T-cell (primary cell): Measurements from ENCODE around the gene DNAJC5. TPM values are rescaled to one million over a fixed set of nuclear protein-coding genes. Genes with fewer than 3 reads are reported as not detected.
"Not testable (repeated sequence)": the region's sequence is repeated elsewhere in the genome, so short reads cannot be mapped to it uniquely, and the experiment has no call there.

ENCODE experiments used
- ATAC-seq, 4 experiments: fragments of 200-7000 bp in 3 of 4; fragments of 150-1000 bp in 1 of 4; cut with Tn5 transposase; replicated peaks in 1 of 4; 1 replicate in 3 of 4; 2 replicates in 1 of 4; pipeline ENCODE4 v1.10.0; 2021; ENCODE audit warnings: moderate library complexity in 3 of 4, mild to moderate bottlenecking in 2 of 4, moderate number of reproducible peaks in 1 of 4
- CTCF ChIA-PET, 2 donors: fragments of 300-600 bp; sonication (Branson Sonifier 250); formaldehyde crosslinking; loops; one replicate each; lab custom pipeline; 2022; ENCODE audit warnings: antibody characterized with exemption in 2 of 2; lab: Charles Lee
- POLR2A ChIA-PET, 2 donors: fragments of 300-600 bp; sonication (Branson Sonifier 250); formaldehyde crosslinking; loops; one replicate each; lab custom pipeline; 2022; ENCODE audit warnings: antibody characterized with exemption in 2 of 2; lab: Charles Lee
- DNase-seq, 35 experiments: peaks; one replicate each; pipeline versions ENCODE4 v3.0.0 to v3.0.0-alpha.2; 2013 to 2023
- H3K27ac ChIP-seq: one replicate; pipeline ENCODE4 v1.5.1; 2013; ENCODE audit warnings: low read length
- H3K27me3 ChIP-seq, 2 experiments: replicated peaks in 1 of 2; 1 replicate in 1 of 2; 2 replicates in 1 of 2; pipeline versions ENCODE4 v1.6.1 to v1.7.0; 2013; ENCODE audit warnings: low read length in 1 of 2, mixed read lengths in 1 of 2; ENCODE audit not compliant: control insufficient read depth in 2 of 2, insufficient read depth in 2 of 2; ENCODE audit errors: extremely low read depth in 1 of 2
- H3K36me3 ChIP-seq, 2 donors: 1 replicate in 1 of 2; 2 replicates in 1 of 2; pipeline versions ENCODE4 v1.6.1 to v1.7.0; 2013; ENCODE audit warnings: low read length in 1 of 2; ENCODE audit not compliant: control insufficient read depth in 2 of 2, insufficient read depth in 1 of 2; ENCODE audit errors: extremely low read depth in 1 of 2
- H3K4me1 ChIP-seq, 2 experiments: 1 replicate in 1 of 2; 2 replicates in 1 of 2; pipeline versions ENCODE4 v1.6.1 to v1.7.0; 2013; ENCODE audit warnings: low read length in 2 of 2, mixed read lengths in 1 of 2; ENCODE audit not compliant: insufficient read depth in 2 of 2, control insufficient read depth in 1 of 2; ENCODE audit errors: extremely low read depth in 1 of 2
- H3K4me3 ChIP-seq, 2 donors: 1 replicate in 1 of 2; 2 replicates in 1 of 2; pipeline versions ENCODE4 v1.5.1 to v1.7.0; 2013; ENCODE audit warnings: mild to moderate bottlenecking in 2 of 2, low read length in 1 of 2, moderate library complexity in 1 of 2; ENCODE audit not compliant: control insufficient read depth in 1 of 2; ENCODE audit errors: extremely low read depth in 1 of 2
- H3K9me3 ChIP-seq: 2 replicates; pipeline ENCODE4 v1.7.0; 2013
- H3K27ac Mint-ChIP-seq, 2 donors: one replicate each; pipeline ENCODE4 v1.8.0; 2020 to 2021; ENCODE audit warnings: mild to moderate bottlenecking in 2 of 2, mixed read lengths in 2 of 2
- H3K27me3 Mint-ChIP-seq, 2 donors: one replicate each; pipeline ENCODE4 v1.8.0; 2021 to 2022; ENCODE audit warnings: mixed read lengths in 2 of 2
- H3K36me3 Mint-ChIP-seq: one replicate; pipeline ENCODE4 v1.8.0; 2021; ENCODE audit warnings: mixed read lengths
- H3K4me1 Mint-ChIP-seq, 3 donors: one replicate each; pipeline ENCODE4 v1.8.0; 2020 to 2022; ENCODE audit warnings: mixed read lengths in 3 of 3, mild to moderate bottlenecking in 1 of 3
- H3K4me3 Mint-ChIP-seq, 3 donors: one replicate each; pipeline ENCODE4 v1.8.0; 2020 to 2022; ENCODE audit warnings: mild to moderate bottlenecking in 3 of 3, mixed read lengths in 3 of 3, moderate library complexity in 3 of 3
- H3K9me3 Mint-ChIP-seq, 3 donors: one replicate each; pipeline ENCODE4 v1.8.0; 2020 to 2022; ENCODE audit warnings: mixed read lengths in 3 of 3
- WGBS: methylation state at CpG from one replicate; pipeline ENCODE4 v1.1.5; 2013; ENCODE audit warnings: missing lambda C conversion rate; ENCODE audit not compliant: insufficient coverage; 5-methylcytosine and 5-hydroxymethylcytosine counted together
- total RNA-seq, 35 experiments: library from RNA in 6 of 35; stranded (reverse) in 6 of 35; fragments of 120-200 nt in 1 of 35; gene quantifications; one replicate each; pipeline versions ENCODE4 v1.2.1 to v1.2.4 and lab custom pipeline; 2013 to 2026

Gene DNAJC5
- total RNA-seq, 5 donors from 2014 or later (not counting 1 experiment from before 2014, with no cell fraction given), result 35.4 to 63.7 (median 54.9) TPM

GRCh38 chr20:63864978-63865640 lies 29.8 kb upstream of the DNAJC5 start, which contains the start of gene TPD52L2:
TPD52L2 (plus strand) TSS chr20:63865270; CDS start chr20:63865366, 96 bp downstream.
- WGBS, result 0% methylated on average over 67 of the region's 68 CpGs
- no peaks in the 10 kb centered on the region for H3K9me3 Mint-ChIP-seq
- peaks cover 7 to 22% of the 10 kb centered on the region in 2 donors for H3K36me3 ChIP-seq

GRCh38 chr20:63867042-63867441 lies 27.9 kb upstream of the DNAJC5 start:
- ATAC-seq, H3K27me3 ChIP-seq, DNase-seq, H3K9me3 ChIP-seq, H3K9me3 Mint-ChIP-seq, H3K27me3 Mint-ChIP-seq, H3K27ac Mint-ChIP-seq, H3K4me3 ChIP-seq, POLR2A ChIA-PET, H3K27ac ChIP-seq: not testable (repeated sequence)
- peaks cover 19% of the 10 kb centered on the region for H3K36me3 Mint-ChIP-seq
- H3K36me3 ChIP-seq, result peaks cover 7 to 26% of the 10 kb centered on the region in 2 donors
- peak overlapping the region; percentile 39 to 90 (median 86) for H3K4me3 Mint-ChIP-seq
- WGBS, result 89% methylated on average over 6 of the region's 13 CpGs
- H3K4me1 Mint-ChIP-seq, result peaks cover 24 to 32% (median 28%) of the 10 kb centered on the region in 3 donors
- peaks cover 7 to 37% of the 10 kb centered on the region in 2 experiments for H3K4me1 ChIP-seq
- CTCF ChIA-PET, result interaction anchor here in 1 of 2 donors (0.7 kb wide), 1 partner anchor 141 kb away, joined by 5 read pairs; no protein-coding TSS in a partner anchor

More at GRCh38 chr20:63864978-63865640, 29.8 kb upstream of the DNAJC5 start, which contains the start of gene TPD52L2:
- Histone ChIP-seq H3K4me1 (peaks cover 7 to 37% of the 10 kb centered on the region in 2 experiments), H3K9me3 (no peaks in the 10 kb centered on the region), H3K27ac (peak within 1 kb of the TSS; percentile 65), H3K27me3 (no peaks in the 10 kb centered on the region), H3K4me3 (peak within 1 kb of the TSS; percentile 75 to 95)
- H3K27ac Mint-ChIP-seq, result peak within 1 kb of the TSS; percentile 97
- no peaks in the 10 kb centered on the region for H3K27me3 Mint-ChIP-seq
- H3K4me3 Mint-ChIP-seq, result peak within 1 kb of the TSS; percentile 86 to 99 (median 90)
- CTCF ChIA-PET, result interaction anchor here in 1 of 2 donors (0.6 to 1.3 kb wide), 6 partner anchors 12 to 223 kb away, joined by 3 to 8 read pairs (median 3); partner anchors contain the start of genes ARFRP1, RTEL1 and ZGPAT
- ATAC-seq (peak; percentile 87 to 91 (median 88)), DNase-seq (peak; percentile 91 to 99 (median 97))
- H3K36me3 Mint-ChIP-seq, result peaks cover 22% of the 10 kb centered on the region
- POLR2A ChIA-PET, result interaction anchor here in 1 of 2 donors (0.7 to 1.2 kb wide), 3 partner anchors 12 to 115 kb away, joined by 3 to 4 read pairs (median 4); partner anchors contain the start of gene UCKL1
- H3K4me1 Mint-ChIP-seq, result peaks cover 24 to 32% (median 27%) of the 10 kb centered on the region in 3 donors

- Mint-ChIP-seq H3K9me3 (no peaks in the 10 kb centered on the region), H3K4me3 (peak overlapping the region in 1 of 3 donors; percentile 34), H3K27ac (peak overlapping the region in 1 of 2 donors; percentile 60), H3K36me3 (peaks cover 18% of the 10 kb centered on the region), H3K4me1 (peaks cover 20 to 31% (median 27%) of the 10 kb centered on the region in 3 donors), H3K27me3 (no peaks in the 10 kb centered on the region)
- H3K4me3 ChIP-seq, result no peak overlapping the region
- H3K36me3 ChIP-seq, result peaks cover 4 to 25% of the 10 kb centered on the region in 2 donors
- ChIA-PET POLR2A (no interaction called here), CTCF (interaction anchor here in 1 of 2 donors (0.7 kb wide), 1 partner anchor 321 kb away, joined by 3 read pairs; the partner anchor contains the start of gene SRMS)
- 88% methylated on average over 4 of the region's 5 CpGs for WGBS
- no peaks in the 10 kb centered on the region for H3K27me3 ChIP-seq
- DNase-seq (no peak), ATAC-seq (no peak)
- no peaks in the 10 kb centered on the region for H3K9me3 ChIP-seq
- peaks cover 6 to 33% of the 10 kb centered on the region in 2 experiments for H3K4me1 ChIP-seq
- no peak overlapping the region for H3K27ac ChIP-seq
Observed at GRCh38 chr20:63868264-63868663, 26.7 kb upstream of the DNAJC5 start.

- Mint-ChIP-seq H3K36me3 (peaks cover 32% of the 10 kb centered on the region), H3K4me3 (no peak overlapping the region), H3K27ac (peak overlapping the region in 1 of 2 donors; percentile 36), H3K9me3 (no peaks in the 10 kb centered on the region), H3K27me3 (no peaks in the 10 kb centered on the region), H3K4me1 (peaks cover 4 to 6% (median 6%) of the 10 kb centered on the region in 3 donors)
- Histone ChIP-seq H3K27ac (no peak overlapping the region), H3K4me3 (no peak overlapping the region), H3K27me3 (no peaks in the 10 kb centered on the region), H3K9me3 (no peaks in the 10 kb centered on the region), H3K36me3 (peaks cover 24 to 69% of the 10 kb centered on the region in 2 donors), H3K4me1 (peaks cover 0 to 4% of the 10 kb centered on the region in 2 experiments)
- POLR2A ChIA-PET, result no interaction called here
- CTCF ChIA-PET, result no interaction called here
- 76% methylated on average over 6 of the region's 14 CpGs for WGBS
- no peak for DNase-seq
- peak; percentile 37 to 84 (median 52) for ATAC-seq
Observed at GRCh38 chr20:63873477-63873971, 21.4 kb upstream of the DNAJC5 start.

GRCh38 chr20:63874241-63874640 lies 20.7 kb upstream of the DNAJC5 start:
- H3K27ac Mint-ChIP-seq, DNase-seq, ATAC-seq, POLR2A ChIA-PET, H3K27me3 ChIP-seq, H3K9me3 ChIP-seq, H3K4me3 Mint-ChIP-seq, CTCF ChIA-PET, H3K4me1 ChIP-seq, H3K27ac ChIP-seq, H3K4me1 Mint-ChIP-seq, H3K27me3 Mint-ChIP-seq, H3K4me3 ChIP-seq, H3K9me3 Mint-ChIP-seq: not testable (repeated sequence)
- peaks cover 29% of the 10 kb centered on the region for H3K36me3 Mint-ChIP-seq
- 85% methylated on average over 5 of the region's 7 CpGs for WGBS
- H3K36me3 ChIP-seq, result peaks cover 28 to 71% of the 10 kb centered on the region in 2 donors

GRCh38 chr20:63876489-63877036 lies 18.4 kb upstream of the DNAJC5 start:
- DNase-seq, result no peak
- no peak overlapping the region for H3K4me3 ChIP-seq
- CTCF ChIA-PET, result no interaction called here
- no peak overlapping the region for H3K27ac ChIP-seq
- Mint-ChIP-seq H3K4me3 (no peak overlapping the region), H3K36me3 (peaks cover 25% of the 10 kb centered on the region), H3K27ac (no peak overlapping the region), H3K27me3 (no peaks in the 10 kb centered on the region), H3K4me1 (peaks cover 4 to 6% (median 6%) of the 10 kb centered on the region in 3 donors), H3K9me3 (no peaks in the 10 kb centered on the region)
- H3K36me3 ChIP-seq, result peaks cover 30 to 59% of the 10 kb centered on the region in 2 donors
- H3K27me3 ChIP-seq, result no peaks in the 10 kb centered on the region
- H3K4me1 ChIP-seq, result peaks cover 0 to 4% of the 10 kb centered on the region in 2 experiments
- POLR2A ChIA-PET, result interaction anchor here in 1 of 2 donors (0.5 kb wide), 1 partner anchor 12 kb away, joined by 4 read pairs; the partner anchor contains the start of gene TPD52L2
- no peak for ATAC-seq
- H3K9me3 ChIP-seq, result no peaks in the 10 kb centered on the region
- WGBS, result 93% methylated on average over 17 of the region's 19 CpGs
